GM18519 (cell line): Measurements from ENCODE around the gene TRPV4.
"Not testable (repeated sequence)": the region's sequence is repeated elsewhere in the genome, so short reads cannot be mapped to it uniquely, and the experiment has no call there.

ENCODE experiments used
- ATAC-seq: cut with Tn5 transposase; IDR thresholded peaks from one replicate; pipeline ENCODE4 v1.9.1; 2021; ENCODE audit warnings: mild to moderate bottlenecking, moderate library complexity; ENCODE audit not compliant: unreplicated experiment, low FRiP score

TRPV4 gene

GRCh38 chr12:109833307-109834189, at the start of gene TRPV4:
TSS of gene TRPV4 (minus strand) at chr12:109833398. CDS start at chr12:109814796, 18,602 bp downstream.
- no peak for ATAC-seq

GRCh38 chr12:109881752-109882151, 48.6 kb upstream of the TRPV4 start:
- ATAC-seq = no peak

GRCh38 chr12:109880938-109881337, 47.7 kb upstream of the TRPV4 start:
- ATAC-seq = no peak

GRCh38 chr12:109880043-109880931, 47.1 kb upstream of the TRPV4 start, which contains the start of gene GLTP:
TSS of gene GLTP (minus strand) at chr12:109880541. CDS start at chr12:109880374, 167 bp downstream.
- ATAC-seq = peak; percentile 84

GRCh38 chr12:109879351-109880042, 46.3 kb upstream of the TRPV4 start:
- no peak for ATAC-seq

- ATAC-seq = no peak
These were observed 45.6 kb upstream of the TRPV4 start for GRCh38 chr12:109878749-109879148.

- ATAC-seq = no peak
These were observed 45.0 kb upstream of the TRPV4 start for GRCh38 chr12:109878247-109878625.

GRCh38 chr12:109877504-109878246, 44.5 kb upstream of the TRPV4 start:
- no peak for ATAC-seq

GRCh38 chr12:109876406-109876805, 43.2 kb upstream of the TRPV4 start:
- no peak for ATAC-seq

GRCh38 chr12:109875572-109876131, 42.5 kb upstream of the TRPV4 start:
- no peak for ATAC-seq

GRCh38 chr12:109873653-109874052, 40.5 kb upstream of the TRPV4 start:
- no peak for ATAC-seq

GRCh38 chr12:109871668-109872314, 38.6 kb upstream of the TRPV4 start:
- no peak for ATAC-seq

- ATAC-seq = no peak
These were observed 37.5 kb upstream of the TRPV4 start for GRCh38 chr12:109870648-109871047.

GRCh38 chr12:109868182-109869051, 35.2 kb upstream of the TRPV4 start:
- ATAC-seq = no peak

GRCh38 chr12:109864916-109865315, 31.7 kb upstream of the TRPV4 start:
- no peak for ATAC-seq

GRCh38 chr12:109863847-109864712, 30.9 kb upstream of the TRPV4 start:
- no peak for ATAC-seq

GRCh38 chr12:109862491-109862890, 29.3 kb upstream of the TRPV4 start:
- ATAC-seq = not testable (repeated sequence)
